PC-3 (cell line): ENCODE data around the gene PID1.

Source experiments
- EZH2 ChIP-seq: fragments of 300-600 bp; sonication (generic); IDR thresholded peaks from one replicate; pipeline ENCODE4 v1.6.1; 2017; ENCODE audit warnings: antibody characterized with exemption, mild to moderate bottlenecking, low read length; ENCODE audit not compliant: unreplicated experiment
- EZH2phosphoT487 ChIP-seq: fragments of 300-600 bp; sonication (generic); IDR thresholded peaks from 2 replicates; pipeline ENCODE4 v1.6.1; 2018; ENCODE audit warnings: mild to moderate bottlenecking, antibody characterized with exemption, low read length, borderline replicate concordance
- TF ChIP-seq, protein P1 (sequence below): fragments of 300-600 bp; sonication (generic); conservative IDR thresholded peaks from 2 replicates; pipeline ENCODE4 v1.5.1; 2017; ENCODE audit warnings: antibody characterized with exemption, low read depth, mild to moderate bottlenecking, low read length

GRCh38 chr2:229104974-229105387, 166.1 kb downstream of the PID1 start:
- TF ChIP-seq, protein P1, sequence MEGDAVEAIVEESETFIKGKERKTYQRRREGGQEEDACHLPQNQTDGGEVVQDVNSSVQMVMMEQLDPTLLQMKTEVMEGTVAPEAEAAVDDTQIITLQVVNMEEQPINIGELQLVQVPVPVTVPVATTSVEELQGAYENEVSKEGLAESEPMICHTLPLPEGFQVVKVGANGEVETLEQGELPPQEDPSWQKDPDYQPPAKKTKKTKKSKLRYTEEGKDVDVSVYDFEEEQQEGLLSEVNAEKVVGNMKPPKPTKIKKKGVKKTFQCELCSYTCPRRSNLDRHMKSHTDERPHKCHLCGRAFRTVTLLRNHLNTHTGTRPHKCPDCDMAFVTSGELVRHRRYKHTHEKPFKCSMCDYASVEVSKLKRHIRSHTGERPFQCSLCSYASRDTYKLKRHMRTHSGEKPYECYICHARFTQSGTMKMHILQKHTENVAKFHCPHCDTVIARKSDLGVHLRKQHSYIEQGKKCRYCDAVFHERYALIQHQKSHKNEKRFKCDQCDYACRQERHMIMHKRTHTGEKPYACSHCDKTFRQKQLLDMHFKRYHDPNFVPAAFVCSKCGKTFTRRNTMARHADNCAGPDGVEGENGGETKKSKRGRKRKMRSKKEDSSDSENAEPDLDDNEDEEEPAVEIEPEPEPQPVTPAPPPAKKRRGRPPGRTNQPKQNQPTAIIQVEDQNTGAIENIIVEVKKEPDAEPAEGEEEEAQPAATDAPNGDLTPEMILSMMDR = no peak
- TF ChIP-seq EZH2phosphoT487 (no peak), EZH2 (no peak)
